Measurements from ENCODE around the gene AP1G2.
"Not testable (repeated sequence)": the region's sequence is repeated elsewhere in the genome, so short reads cannot be mapped to it uniquely, and the experiment has no call there.

Gene AP1G2

GRCh38 chr14:23548351-23549318 is 19.0 kb downstream of the AP1G2 start:
- no peak for TF ChIP-seq ZNF274 (IDR thresholded peaks at IDR 0.05; ENCODE audit: low read depth, low read length)
- H3K4me3 ChIP-seq (ENCODE audit: low read length), result no peak overlapping the region

- H3K4me3 ChIP-seq (ENCODE audit: low read length), result no peak overlapping the region
These were observed 19.7 kb downstream of the AP1G2 start for GRCh38 chr14:23547924-23548323.

DNA sequence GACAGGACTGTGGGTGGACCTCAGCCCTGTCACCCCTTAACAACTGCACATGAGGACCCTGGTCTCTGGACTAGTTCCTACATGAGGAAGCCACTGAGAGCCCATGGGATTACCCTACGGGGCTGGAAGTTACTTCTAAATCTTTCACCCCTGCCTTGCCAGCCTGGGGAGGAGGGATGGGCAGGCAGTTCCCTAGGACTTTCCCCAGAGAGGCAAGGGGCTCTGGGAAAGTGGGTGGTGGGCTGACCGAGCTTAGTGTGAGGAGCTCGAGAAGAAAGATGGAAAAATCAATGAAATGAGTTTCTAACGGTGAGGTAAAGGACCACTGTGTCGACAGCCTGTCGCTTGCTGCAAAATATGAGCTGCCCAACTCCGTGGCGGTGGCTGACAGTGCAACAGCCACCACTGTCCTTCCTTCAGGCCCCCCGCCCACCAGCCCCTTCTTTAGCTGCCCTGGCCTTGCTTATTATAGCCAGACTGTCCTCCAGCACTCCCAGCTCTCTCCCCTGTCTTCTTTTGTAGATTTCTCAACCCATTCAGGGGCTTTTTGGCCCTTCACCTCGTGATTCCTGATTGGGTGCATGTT is 21.0 kb downstream of the AP1G2 start:
- no peak for TF ChIP-seq ZNF274 (IDR thresholded peaks at IDR 0.05; ENCODE audit: low read depth, low read length)
- no peak overlapping the region for H3K4me3 ChIP-seq (ENCODE audit: low read length)

More at GRCh38 chr14:23547924-23548323, 19.7 kb downstream of the AP1G2 start:
- TF ChIP-seq ZNF274 (IDR thresholded peaks at IDR 0.05; ENCODE audit: low read depth, low read length), result no peak

DNA sequence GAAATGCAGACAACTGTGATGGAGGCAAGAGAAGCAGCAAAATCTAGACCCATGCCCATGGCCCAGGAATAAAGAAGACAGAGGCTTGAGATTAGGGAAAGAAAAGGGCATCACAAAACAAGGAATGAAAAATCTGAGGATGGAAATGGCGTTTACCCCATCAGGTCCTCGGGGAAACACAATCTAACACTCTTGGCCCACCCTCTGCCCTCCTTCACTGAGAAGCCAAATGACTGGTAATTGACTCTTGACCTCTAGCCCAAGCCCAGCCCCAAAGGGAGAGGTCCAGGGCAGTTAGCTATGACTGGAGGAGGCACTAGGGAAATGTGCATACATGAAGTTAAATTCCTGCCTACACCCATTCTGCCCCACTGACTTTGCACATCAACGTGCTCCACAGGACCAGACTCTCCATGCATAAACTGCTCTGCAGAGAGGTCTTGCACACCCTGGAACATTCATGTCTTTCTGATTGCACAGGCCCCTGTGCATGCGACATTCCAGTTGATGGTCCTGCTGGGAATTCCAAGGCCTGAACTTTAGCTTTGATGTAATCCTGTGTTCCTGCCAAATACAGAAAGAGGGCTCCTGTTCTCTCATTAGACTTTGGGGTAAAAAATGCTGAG is 21.7 kb downstream of the AP1G2 start:
- no peak for TF ChIP-seq ZNF274 (IDR thresholded peaks at IDR 0.05; ENCODE audit: low read depth, low read length)
- H3K4me3 ChIP-seq (ENCODE audit: low read length), result no peak overlapping the region

DNA sequence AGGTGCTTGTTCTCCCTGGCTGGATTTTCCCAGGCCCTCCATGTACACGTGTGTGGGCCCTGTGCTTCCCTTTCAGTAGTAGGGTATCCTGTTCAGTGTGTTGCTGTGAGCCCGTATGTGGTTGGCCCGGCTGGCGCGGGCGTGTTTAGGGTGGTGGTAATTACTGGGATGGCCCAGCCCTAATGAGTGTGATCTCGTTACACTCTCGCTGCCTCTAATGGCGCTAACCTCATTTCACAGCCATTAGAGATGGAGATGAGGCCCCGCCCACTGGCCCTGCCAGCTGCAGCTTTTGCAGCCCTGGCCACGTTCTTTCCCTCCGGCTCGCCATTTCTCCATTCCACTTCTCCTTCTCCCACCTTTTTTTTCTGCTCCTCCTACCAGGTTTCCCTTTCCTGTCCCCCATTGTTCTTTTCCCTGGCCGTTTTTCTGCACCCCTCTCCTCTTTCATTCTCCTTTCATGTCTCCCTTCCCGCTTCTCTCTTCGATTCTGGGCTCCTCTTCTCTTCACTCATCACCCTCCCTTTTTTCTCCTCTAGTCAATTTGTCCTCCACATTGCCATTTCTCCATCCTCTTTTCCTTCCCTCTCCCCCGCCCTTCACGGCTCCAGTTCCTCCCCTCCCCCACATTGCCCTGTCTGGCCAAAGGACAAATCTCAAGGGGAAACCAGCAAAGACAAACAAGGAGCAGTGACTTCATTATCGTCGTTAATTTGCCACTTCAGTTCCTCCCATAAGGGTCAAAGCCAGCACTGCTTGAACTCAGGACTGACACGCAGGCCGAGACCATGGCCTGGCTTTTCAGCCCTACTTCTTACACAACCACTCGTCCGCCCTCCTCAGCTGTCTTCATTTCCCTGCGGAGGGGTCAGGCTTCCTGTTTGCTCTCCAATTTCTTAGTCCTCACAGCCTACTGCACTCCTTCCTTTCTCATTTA is 22.8 kb downstream of the AP1G2 start:
- H3K4me3 ChIP-seq (ENCODE audit: low read length), result no peak overlapping the region
- no peak for TF ChIP-seq ZNF274 (IDR thresholded peaks at IDR 0.05; ENCODE audit: low read depth, low read length)

DNA sequence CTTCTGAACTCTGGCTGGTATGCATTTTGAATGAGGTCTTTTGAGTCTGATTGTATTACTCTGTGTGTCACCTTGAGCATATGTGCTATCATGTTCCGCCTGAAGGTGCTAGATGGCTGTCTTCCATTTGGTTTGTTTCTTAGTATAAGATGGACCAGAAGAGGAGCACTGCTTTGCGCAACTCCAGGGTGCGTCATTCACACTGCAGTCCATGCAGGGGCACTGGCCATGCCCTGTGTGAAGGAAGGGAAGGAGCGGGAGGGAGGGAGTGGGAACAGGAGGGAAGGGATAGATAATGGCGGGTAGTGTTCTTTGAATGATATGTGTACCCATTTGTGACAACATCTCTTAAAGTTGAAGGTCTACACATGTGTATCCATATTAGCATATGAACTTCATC is 24.2 kb downstream of the AP1G2 start:
- TF ChIP-seq ZNF274 (IDR thresholded peaks at IDR 0.05; ENCODE audit: low read depth, low read length), result no peak

GRCh38 chr14:23542261-23542660 is 25.3 kb downstream of the AP1G2 start:
- no peak for TF ChIP-seq ZNF274 (IDR thresholded peaks at IDR 0.05; ENCODE audit: low read depth, low read length)
- H3K4me3 ChIP-seq (ENCODE audit: low read length), result no peak overlapping the region

More for the DNA sequence above, 24.2 kb downstream of the AP1G2 start:
- H3K4me3 ChIP-seq (ENCODE audit: low read length), result no peak overlapping the region

GRCh38 chr14:23540141-23540469 is 27.5 kb downstream of the AP1G2 start:
- no peak overlapping the region for H3K4me3 ChIP-seq (ENCODE audit: low read length)
- no peak for TF ChIP-seq ZNF274 (IDR thresholded peaks at IDR 0.05; ENCODE audit: low read depth, low read length)

- no peak for TF ChIP-seq ZNF274 (IDR thresholded peaks at IDR 0.05; ENCODE audit: low read depth, low read length)
These were observed 28.1 kb downstream of the AP1G2 start for GRCh38 chr14:23539248-23540140.

DNA sequence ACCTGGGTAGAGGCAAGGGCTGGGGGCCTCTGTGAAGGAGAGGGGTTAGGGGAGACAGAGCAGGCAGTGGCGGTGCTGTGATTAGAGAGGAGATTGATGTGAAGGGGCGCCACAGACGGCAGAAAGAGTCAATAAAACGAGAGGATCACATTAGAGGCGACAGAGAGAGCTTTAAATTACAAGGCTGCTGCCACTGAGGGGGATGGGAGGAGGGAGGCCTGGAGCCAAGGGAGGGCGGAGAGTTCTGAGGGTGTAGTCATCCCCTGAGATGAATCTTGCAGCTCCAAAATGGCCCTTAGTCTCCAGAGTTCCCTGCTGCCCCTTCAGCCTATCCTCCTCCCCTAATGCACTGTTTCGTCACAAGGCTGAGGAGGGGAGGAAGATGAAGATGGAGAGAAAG is 28.8 kb downstream of the AP1G2 start:
- TF ChIP-seq ZNF274 (IDR thresholded peaks at IDR 0.05; ENCODE audit: low read depth, low read length), result no peak
- H3K4me3 ChIP-seq (ENCODE audit: low read length), result no peak overlapping the region

More at GRCh38 chr14:23539248-23540140, 28.1 kb downstream of the AP1G2 start:
- no peak overlapping the region for H3K4me3 ChIP-seq (ENCODE audit: low read length)

GRCh38 chr14:23538050-23538718 is 29.4 kb downstream of the AP1G2 start:
- H3K4me3 ChIP-seq (ENCODE audit: low read length), result no peak overlapping the region
- no peak for TF ChIP-seq ZNF274 (IDR thresholded peaks at IDR 0.05; ENCODE audit: low read depth, low read length)

GRCh38 chr14:23537351-23538049 is 30.1 kb downstream of the AP1G2 start:
- TF ChIP-seq ZNF274 (IDR thresholded peaks at IDR 0.05; ENCODE audit: low read depth, low read length), result no peak
- no peak overlapping the region for H3K4me3 ChIP-seq (ENCODE audit: low read length)

- not testable (repeated sequence) for H3K4me3 ChIP-seq (ENCODE audit: low read length)
These were observed 30.7 kb downstream of the AP1G2 start for GRCh38 chr14:23536906-23537305.

Data from GM08714 (cell line).